H9 (cell line): ENCODE data around the gene DCAF4L1. TPM values are rescaled to one million over a fixed set of nuclear protein-coding genes. Genes with fewer than 3 reads are reported as not detected.

Experiments used
- DNase-seq: peaks from one replicate; pipeline ENCODE4 v3.0.0-alpha.2; 2017
- H2AFZ ChIP-seq: one replicate; pipeline ENCODE4 v1.6.1; 2013; ENCODE audit warnings: mild to moderate bottlenecking, low read length, control low read depth, moderate library complexity
- H2AK5ac ChIP-seq: 2 replicates; pipeline ENCODE4 v1.6.1; 2013; ENCODE audit warnings: low read length, control low read depth, mixed read lengths; ENCODE audit not compliant: insufficient read length
- H2BK120ac ChIP-seq: one replicate; pipeline ENCODE4 v1.6.1; 2013; ENCODE audit warnings: low read depth, mild to moderate bottlenecking, low read length, control low read depth, inconsistent platforms; ENCODE audit not compliant: poor library complexity, severe bottlenecking
- H2BK12ac ChIP-seq: 2 replicates; pipeline ENCODE4 v1.6.1; 2013; ENCODE audit warnings: low read length, control low read depth, mixed read lengths, low read depth; ENCODE audit not compliant: insufficient read length
- H2BK15ac ChIP-seq: 2 replicates; pipeline ENCODE4 v1.6.1; 2013; ENCODE audit warnings: low read depth, low read length, control low read depth
- H2BK20ac ChIP-seq: one replicate; pipeline ENCODE4 v1.6.1; 2013; ENCODE audit warnings: low read depth, mild to moderate bottlenecking, low read length, control low read depth, inconsistent platforms; ENCODE audit not compliant: poor library complexity, severe bottlenecking
- H2BK5ac ChIP-seq: 2 replicates; pipeline ENCODE4 v1.6.1; 2013; ENCODE audit warnings: low read length, control low read depth, mixed read lengths; ENCODE audit not compliant: insufficient read length
- H3K14ac ChIP-seq: 2 replicates; pipeline ENCODE4 v1.6.1; 2013; ENCODE audit warnings: low read length, control low read depth; ENCODE audit not compliant: insufficient read depth
- H3K18ac ChIP-seq: 2 replicates; pipeline ENCODE4 v1.6.1; 2013; ENCODE audit warnings: low read depth, mild to moderate bottlenecking, mixed read lengths, low read length, control low read depth; ENCODE audit not compliant: insufficient read length
- H3K23ac ChIP-seq: 2 replicates; pipeline ENCODE4 v1.6.1; 2013; ENCODE audit warnings: low read length, control low read depth, mixed read lengths, low read depth; ENCODE audit not compliant: insufficient read length
- H3K23me2 ChIP-seq: 2 replicates; pipeline ENCODE4 v1.6.1; 2013; ENCODE audit warnings: low read depth, mild to moderate bottlenecking, mixed read lengths, low read length, control low read depth; ENCODE audit not compliant: insufficient read length, poor library complexity, severe bottlenecking
- H3K27ac ChIP-seq: 2 replicates; pipeline ENCODE4 v1.5.1; 2013; ENCODE audit warnings: low read length, control low read depth, mixed read lengths, low read depth; ENCODE audit not compliant: insufficient read length
- H3K27me3 ChIP-seq: 2 replicates; pipeline ENCODE4 v1.6.1; 2013; ENCODE audit warnings: low read length, control low read depth, inconsistent platforms; ENCODE audit not compliant: insufficient read depth
- H3K4ac ChIP-seq: 2 replicates; pipeline ENCODE4 v1.6.1; 2013; ENCODE audit warnings: low read depth, mild to moderate bottlenecking, control low read depth, inconsistent platforms, low read length, moderate library complexity
- H3K4me1 ChIP-seq: 2 replicates; pipeline ENCODE4 v1.6.1; 2013; ENCODE audit warnings: low read length, control low read depth, inconsistent platforms; ENCODE audit not compliant: insufficient read depth
- H3K4me2 ChIP-seq: 2 replicates; pipeline ENCODE4 v1.6.1; 2013; ENCODE audit warnings: low read length, control low read depth, mixed read lengths; ENCODE audit not compliant: insufficient read length, insufficient read depth
- H3K56ac ChIP-seq: 2 replicates; pipeline ENCODE4 v1.6.1; 2013; ENCODE audit warnings: low read depth, mild to moderate bottlenecking, mixed read lengths, low read length, control low read depth; ENCODE audit not compliant: insufficient read length
- H3K79me1 ChIP-seq: 2 replicates; pipeline ENCODE4 v1.6.1; 2013; ENCODE audit warnings: low read depth, mild to moderate bottlenecking, moderate library complexity, low read length, control low read depth, inconsistent platforms; ENCODE audit not compliant: insufficient read depth, poor library complexity, severe bottlenecking
- H3K79me2 ChIP-seq: 2 replicates; pipeline ENCODE4 v1.6.1; 2013; ENCODE audit warnings: low read length, control low read depth, inconsistent platforms; ENCODE audit not compliant: insufficient read depth
- H3K9ac ChIP-seq: 2 replicates; pipeline ENCODE4 v1.6.1; 2013; ENCODE audit warnings: low read length, control low read depth, mixed read lengths; ENCODE audit not compliant: insufficient read length; ENCODE audit errors: extremely low read depth
- H3K9me3 ChIP-seq: one replicate; pipeline ENCODE4 v1.6.1; 2013; ENCODE audit warnings: low read depth, low read length, inconsistent platforms; ENCODE audit not compliant: control insufficient read depth
- H3T11ph ChIP-seq: one replicate; pipeline ENCODE4 v1.6.1; 2013; ENCODE audit warnings: mild to moderate bottlenecking, low read length, control low read depth, inconsistent platforms
- H4K20me1 ChIP-seq: one replicate; pipeline ENCODE4 v1.6.1; 2013; ENCODE audit not compliant: control insufficient read depth, insufficient read length, insufficient read depth
- H4K5ac ChIP-seq: 2 replicates; pipeline ENCODE4 v1.6.1; 2013; ENCODE audit warnings: low read depth, mild to moderate bottlenecking, mixed read lengths, low read length, control low read depth; ENCODE audit not compliant: insufficient read length
- H4K8ac ChIP-seq: replicated peaks from 2 replicates; pipeline ENCODE4 v1.6.1; 2013; ENCODE audit warnings: low read length, control low read depth, mixed read lengths, low read depth; ENCODE audit not compliant: insufficient read length
- H4K91ac ChIP-seq: 2 replicates; pipeline ENCODE4 v1.6.1; 2013; ENCODE audit warnings: low read depth, mild to moderate bottlenecking, moderate library complexity, mixed read lengths, low read length, control low read depth; ENCODE audit not compliant: insufficient read length
- H3K27ac Mint-ChIP-seq, 3 experiments: 2 replicates in 2 of 3; 3 replicates in 1 of 3; pipeline ENCODE4 v1.8.0; 2020 to 2021; ENCODE audit warnings: mixed read lengths in 3 of 3, mild to moderate bottlenecking in 1 of 3, moderate library complexity in 1 of 3
- H3K27me3 Mint-ChIP-seq: 2 replicates; pipeline ENCODE4 v1.8.0; 2021; ENCODE audit warnings: low read depth, mild to moderate bottlenecking, moderate library complexity, mixed read lengths
- H3K36me3 Mint-ChIP-seq, 3 experiments: 2 replicates in 2 of 3; 3 replicates in 1 of 3; pipeline ENCODE4 v1.8.0; 2020 to 2021; ENCODE audit warnings: low read depth in 3 of 3, mixed read lengths in 3 of 3; ENCODE audit not compliant: insufficient read depth in 1 of 3
- H3K4me1 Mint-ChIP-seq, 2 experiments: 2 replicates each; pipeline ENCODE4 v1.8.0; 2020; ENCODE audit warnings: mixed read lengths in 2 of 2
- H3K4me3 Mint-ChIP-seq, 2 experiments: 2 replicates in 1 of 2; 3 replicates in 1 of 2; pipeline ENCODE4 v1.8.0; 2020 to 2021; ENCODE audit warnings: mild to moderate bottlenecking in 2 of 2, mixed read lengths in 2 of 2, moderate library complexity in 1 of 2
- H3K9me3 Mint-ChIP-seq, 2 experiments: 2 replicates in 1 of 2; 3 replicates in 1 of 2; pipeline ENCODE4 v1.8.0; 2020; ENCODE audit warnings: mild to moderate bottlenecking in 2 of 2, mixed read lengths in 2 of 2, moderate library complexity in 1 of 2
- WGBS: extraction: QIAGEN DNeasy Blood & Tissue Kit; methylation state at CpG from one replicate; pipeline ENCODE4 v1.1.7; 2013; ENCODE audit warnings: missing lambda C conversion rate, low lambda C conversion rate, mixed read lengths; ENCODE audit not compliant: insufficient read length; ENCODE audit errors: extremely low coverage; 5-methylcytosine and 5-hydroxymethylcytosine counted together
- total RNA-seq: library from RNA; stranded (reverse); gene quantifications from 2 replicates; pipeline ENCODE4 v1.2.1, GENCODE V29; 2021
- TF ChIP-seq, protein P1 (sequence below): fragments of 200-600 bp; sonication (generic); conservative IDR thresholded peaks from 3 replicates; pipeline ENCODE4 v1.8.0; 2021; ENCODE audit warnings: antibody characterized with exemption, mild to moderate bottlenecking

Gene DCAF4L1
- total RNA-seq, 1 experiment from 2014 or later, result 0.07 TPM

DNA sequence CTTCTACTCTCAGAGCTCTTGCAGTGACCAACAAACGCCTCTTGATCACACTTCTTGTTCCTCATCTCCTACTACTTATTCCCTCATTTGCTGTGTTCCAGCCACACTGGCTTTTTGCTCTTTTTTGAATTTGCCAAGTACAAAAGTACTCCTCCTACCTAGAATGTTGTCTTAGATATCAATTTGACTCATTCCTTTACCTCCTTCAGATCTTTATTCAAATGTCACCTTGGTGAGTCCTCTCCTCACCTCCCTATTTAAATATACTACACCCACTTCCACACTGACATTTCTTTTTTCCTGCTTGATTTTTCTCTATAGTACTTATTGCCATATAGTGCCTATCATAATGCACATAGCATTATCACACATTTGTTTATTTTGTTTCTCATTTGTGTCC is 6.2 kb upstream of the DCAF4L1 start:
- Histone ChIP-seq H3K4me1 (no peaks in the 10 kb centered on the region), H4K5ac (no peak overlapping the region), H2BK120ac (no peak overlapping the region), H3K27ac (no peak overlapping the region), H3K9ac (no peak overlapping the region), H2AK5ac (no peak overlapping the region), H2BK15ac (no peak overlapping the region), H3K56ac (no peak overlapping the region), H2BK12ac (no peak overlapping the region), H3K14ac (no peak overlapping the region), H2BK5ac (no peak overlapping the region), H3K27me3 (no peaks in the 10 kb centered on the region), H3K23me2 (no peaks in the 10 kb centered on the region), H3K18ac (no peak overlapping the region), H3K9me3 (no peaks in the 10 kb centered on the region), H3K79me2 (no peaks in the 10 kb centered on the region), H3K79me1 (no peaks in the 10 kb centered on the region), H4K8ac (no peak overlapping the region), H4K20me1 (no peaks in the 10 kb centered on the region), H2AFZ (no peak overlapping the region), H3K4me2 (no peak overlapping the region), H3K4ac (no peak overlapping the region), H3T11ph (no peak overlapping the region), H4K91ac (no peak overlapping the region), H3K23ac (no peak overlapping the region), H2BK20ac (no peak overlapping the region)
- TF ChIP-seq, protein P1, sequence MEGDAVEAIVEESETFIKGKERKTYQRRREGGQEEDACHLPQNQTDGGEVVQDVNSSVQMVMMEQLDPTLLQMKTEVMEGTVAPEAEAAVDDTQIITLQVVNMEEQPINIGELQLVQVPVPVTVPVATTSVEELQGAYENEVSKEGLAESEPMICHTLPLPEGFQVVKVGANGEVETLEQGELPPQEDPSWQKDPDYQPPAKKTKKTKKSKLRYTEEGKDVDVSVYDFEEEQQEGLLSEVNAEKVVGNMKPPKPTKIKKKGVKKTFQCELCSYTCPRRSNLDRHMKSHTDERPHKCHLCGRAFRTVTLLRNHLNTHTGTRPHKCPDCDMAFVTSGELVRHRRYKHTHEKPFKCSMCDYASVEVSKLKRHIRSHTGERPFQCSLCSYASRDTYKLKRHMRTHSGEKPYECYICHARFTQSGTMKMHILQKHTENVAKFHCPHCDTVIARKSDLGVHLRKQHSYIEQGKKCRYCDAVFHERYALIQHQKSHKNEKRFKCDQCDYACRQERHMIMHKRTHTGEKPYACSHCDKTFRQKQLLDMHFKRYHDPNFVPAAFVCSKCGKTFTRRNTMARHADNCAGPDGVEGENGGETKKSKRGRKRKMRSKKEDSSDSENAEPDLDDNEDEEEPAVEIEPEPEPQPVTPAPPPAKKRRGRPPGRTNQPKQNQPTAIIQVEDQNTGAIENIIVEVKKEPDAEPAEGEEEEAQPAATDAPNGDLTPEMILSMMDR, result no peak
- no peak overlapping the region for H3K4me3 Mint-ChIP-seq
- peaks cover 5 to 7% (median 7%) of the 10 kb centered on the region in 3 experiments; a peak in 5 of 7 replicates for H3K36me3 Mint-ChIP-seq
- no peak overlapping the region for H3K27ac Mint-ChIP-seq
- DNase-seq, result no peak
- WGBS, result no CpG with 5 or more reads among the region's 1 CpG
- peaks cover 8 to 10% of the 10 kb centered on the region in 2 experiments; a peak in 4 of 5 replicates for H3K9me3 Mint-ChIP-seq
- H3K27me3 Mint-ChIP-seq, result no peaks in the 10 kb centered on the region; the same call in 1 of the 2 replicates
- H3K4me1 Mint-ChIP-seq, result peaks cover 8 to 10% of the 10 kb centered on the region in 2 experiments
